Mucosa of stomach (tissue), 1 donor: ENCODE results near the gene LTK.

ENCODE experiments used
- H3K27me3 ChIP-seq: one replicate; pipeline ENCODE4 v1.7.0; 2013; ENCODE audit warnings: mild to moderate bottlenecking, low read length; ENCODE audit not compliant: control insufficient read depth, insufficient read depth
- H3K36me3 ChIP-seq: one replicate; pipeline ENCODE4 v1.7.0; 2013; ENCODE audit warnings: low read length; ENCODE audit not compliant: control insufficient read depth, insufficient read depth
- H3K4me1 ChIP-seq: one replicate; pipeline ENCODE4 v1.7.0; 2013; ENCODE audit warnings: mild to moderate bottlenecking, low read length; ENCODE audit not compliant: control insufficient read depth, insufficient read depth
- H3K4me3 ChIP-seq: one replicate; pipeline ENCODE4 v1.7.0; 2013; ENCODE audit warnings: low read length
- H3K9ac ChIP-seq: one replicate; pipeline ENCODE4 v1.7.0; 2013; ENCODE audit warnings: mild to moderate bottlenecking, low read length, moderate library complexity
- H3K9me3 ChIP-seq: one replicate; pipeline ENCODE4 v1.7.0; 2013; ENCODE audit warnings: mild to moderate bottlenecking, low read length, moderate library complexity; ENCODE audit not compliant: control insufficient read depth
- donor health status: Pancreatic carcinoma.

Gene LTK

GRCh38 chr15:41513506-41514227 is at the start of gene LTK:
Gene LTK, minus strand, starts transcription at chr15:41513827. Its CDS starts 118 bp downstream, at chr15:41513709.
- H3K9ac ChIP-seq, result peak within 1 kb of the TSS; percentile 64
- H3K4me3 ChIP-seq, result peak within 1 kb of the TSS; percentile 77

GRCh38 chr15:41562784-41563198 is 49.2 kb upstream of the LTK start:
- H3K9ac ChIP-seq, result no peak overlapping the region
- no peak overlapping the region for H3K4me3 ChIP-seq
- H3K36me3 ChIP-seq, result peaks cover 2% of the 10 kb centered on the region
- H3K9me3 ChIP-seq, result no peaks in the 10 kb centered on the region
- peaks cover 36% of the 10 kb centered on the region for H3K4me1 ChIP-seq
- peaks cover 7% of the 10 kb centered on the region for H3K27me3 ChIP-seq

More at GRCh38 chr15:41513506-41514227, at the start of gene LTK:
- no peaks in the 10 kb centered on the region for H3K36me3 ChIP-seq
- peaks cover 22% of the 10 kb centered on the region for H3K27me3 ChIP-seq
- H3K9me3 ChIP-seq, result no peaks in the 10 kb centered on the region
- peaks cover 36% of the 10 kb centered on the region for H3K4me1 ChIP-seq

- Histone ChIP-seq H3K9me3 (no peaks in the 10 kb centered on the region), H3K9ac (no peak overlapping the region), H3K4me1 (peaks cover 39% of the 10 kb centered on the region), H3K36me3 (no peaks in the 10 kb centered on the region), H3K4me3 (no peak overlapping the region), H3K27me3 (peaks cover 7% of the 10 kb centered on the region)
Observed at GRCh38 chr15:41562244-41562643, 48.6 kb upstream of the LTK start.

- Histone ChIP-seq H3K9ac (no peak overlapping the region), H3K4me1 (peaks cover 39% of the 10 kb centered on the region), H3K9me3 (no peaks in the 10 kb centered on the region), H3K4me3 (no peak overlapping the region), H3K27me3 (peaks cover 7% of the 10 kb centered on the region), H3K36me3 (no peaks in the 10 kb centered on the region)
Observed at GRCh38 chr15:41561777-41562145, 48.1 kb upstream of the LTK start.

- Histone ChIP-seq H3K27me3 (peaks cover 7% of the 10 kb centered on the region), H3K9me3 (no peaks in the 10 kb centered on the region), H3K36me3 (no peaks in the 10 kb centered on the region), H3K9ac (no peak overlapping the region), H3K4me3 (no peak overlapping the region), H3K4me1 (peaks cover 39% of the 10 kb centered on the region)
Observed at GRCh38 chr15:41561104-41561776, 47.6 kb upstream of the LTK start.

GRCh38 chr15:41560572-41560874 is 46.9 kb upstream of the LTK start:
- Histone ChIP-seq H3K4me1 (peaks cover 39% of the 10 kb centered on the region), H3K36me3 (no peaks in the 10 kb centered on the region), H3K27me3 (peaks cover 7% of the 10 kb centered on the region), H3K9ac (no peak overlapping the region), H3K9me3 (no peaks in the 10 kb centered on the region), H3K4me3 (no peak overlapping the region)

GRCh38 chr15:41559239-41559782 is 45.7 kb upstream of the LTK start:
- H3K9ac ChIP-seq, result peak overlapping the region; percentile 51
- peaks cover 39% of the 10 kb centered on the region for H3K4me1 ChIP-seq

GRCh38 chr15:41558400-41559238 is 45.0 kb upstream of the LTK start, which contains the start of gene TYRO3:
Gene TYRO3, plus strand, starts transcription at chr15:41559212. Its CDS starts 46 bp downstream, at chr15:41559258.
- peak within 1 kb of the TSS; percentile 51 for H3K9ac ChIP-seq
- H3K27me3 ChIP-seq, result peaks cover 7% of the 10 kb centered on the region
- H3K4me3 ChIP-seq, result peak within 1 kb of the TSS; percentile 43
- no peaks in the 10 kb centered on the region for H3K9me3 ChIP-seq
- H3K4me1 ChIP-seq, result peaks cover 39% of the 10 kb centered on the region
- no peaks in the 10 kb centered on the region for H3K36me3 ChIP-seq

More at GRCh38 chr15:41559239-41559782, 45.7 kb upstream of the LTK start:
- Histone ChIP-seq H3K4me3 (peak overlapping the region; percentile 43), H3K36me3 (no peaks in the 10 kb centered on the region), H3K27me3 (peaks cover 7% of the 10 kb centered on the region), H3K9me3 (no peaks in the 10 kb centered on the region)

- H3K4me1 ChIP-seq, result peaks cover 34% of the 10 kb centered on the region
- no peak overlapping the region for H3K9ac ChIP-seq
- H3K4me3 ChIP-seq, result no peak overlapping the region
- no peaks in the 10 kb centered on the region for H3K36me3 ChIP-seq
- H3K9me3 ChIP-seq, result no peaks in the 10 kb centered on the region
- H3K27me3 ChIP-seq, result peaks cover 7% of the 10 kb centered on the region
Observed at GRCh38 chr15:41557673-41558399, 44.2 kb upstream of the LTK start.

GRCh38 chr15:41556677-41557076 is 43.0 kb upstream of the LTK start:
- H3K4me1 ChIP-seq, result peaks cover 30% of the 10 kb centered on the region
- H3K9ac ChIP-seq, result no peak overlapping the region
- peaks cover 7% of the 10 kb centered on the region for H3K27me3 ChIP-seq
- no peaks in the 10 kb centered on the region for H3K36me3 ChIP-seq
- no peak overlapping the region for H3K4me3 ChIP-seq
- H3K9me3 ChIP-seq, result no peaks in the 10 kb centered on the region

- no peak overlapping the region for H3K9ac ChIP-seq
- no peak overlapping the region for H3K4me3 ChIP-seq
- no peaks in the 10 kb centered on the region for H3K9me3 ChIP-seq
- H3K27me3 ChIP-seq, result peaks cover 5% of the 10 kb centered on the region
- peaks cover 14% of the 10 kb centered on the region for H3K4me1 ChIP-seq
- no peaks in the 10 kb centered on the region for H3K36me3 ChIP-seq
Observed at GRCh38 chr15:41554915-41555314, 41.3 kb upstream of the LTK start.
